SK-N-MC (cell line): ENCODE measurements around the gene OMA1.

ENCODE experiments used
- EZH2 ChIP-seq: fragments of 200-600 bp; sonication (generic); IDR thresholded peaks from one replicate; pipeline ENCODE4 v1.6.1; 2017; ENCODE audit warnings: antibody characterized with exemption
- POLR2AphosphoS5 ChIP-seq: IDR thresholded peaks from 2 replicates; pipeline ENCODE4 v1.6.1; 2012; ENCODE audit warnings: mild to moderate bottlenecking, low read depth, low read length, borderline replicate concordance

GRCh38 chr1:58469016-58469415, 77.5 kb downstream of the OMA1 start:
- no peak for TF ChIP-seq POLR2AphosphoS5
- TF ChIP-seq EZH2, result no peak
